ENCODE results near the gene MROH2B.

The MROH2B gene

GRCh38 chr5:40986666-40987065 lies 84.5 kb downstream of the MROH2B start:
- no peak overlapping the region for H3K9ac ChIP-seq (ENCODE audit: low read length)
- no peaks in the 10 kb centered on the region for H3K9me2 ChIP-seq (replicated peaks; ENCODE audit: insufficient read depth, low read length)
- H3K27ac ChIP-seq (ENCODE audit: low read length), result no peak overlapping the region
- TF ChIP-seq CTCF (IDR thresholded peaks at IDR 0.05; ENCODE audit: low read length) (no peak), EZH2phosphoT487 (IDR thresholded peaks at IDR 0.05; ENCODE audit: low read length) (no peak), EZH2 (optimal IDR thresholded peaks at IDR 0.05; ENCODE audit: low read depth, low read length) (no peak)
- no peaks in the 10 kb centered on the region for H3K79me2 ChIP-seq (ENCODE audit: low read length)
- no peaks in the 10 kb centered on the region for H3F3A ChIP-seq (ENCODE audit: insufficient read depth, low read length)
- H3K4me1 ChIP-seq (ENCODE audit: low read length), result no peaks in the 10 kb centered on the region
- H3K4me3 ChIP-seq (ENCODE audit: low read length), result no peak overlapping the region
- H3K9me3 ChIP-seq (replicated peaks; ENCODE audit: insufficient read depth, low read length), result no peaks in the 10 kb centered on the region
- no peak overlapping the region for H3K4me2 ChIP-seq (ENCODE audit: low read depth, low read length)
- H4K20me1 ChIP-seq (ENCODE audit: insufficient read depth, low read length), result no peaks in the 10 kb centered on the region
- no peak overlapping the region for H2AFZ ChIP-seq (ENCODE audit: low read length)
- DNase-seq, result no peak
- H3K27me3 ChIP-seq (replicated peaks; ENCODE audit: insufficient read depth, low read length), result no peaks in the 10 kb centered on the region
- H3K36me3 ChIP-seq (replicated peaks; ENCODE audit: insufficient read depth, low read length), result no peaks in the 10 kb centered on the region

GRCh38 chr5:40985501-40985900 lies 85.6 kb downstream of the MROH2B start:
- Histone ChIP-seq H3K9me2 (replicated peaks; ENCODE audit: insufficient read depth, low read length) (no peaks in the 10 kb centered on the region), H3K27me3 (replicated peaks; ENCODE audit: insufficient read depth, low read length) (no peaks in the 10 kb centered on the region), H3K27ac (ENCODE audit: low read length) (no peak overlapping the region), H3K36me3 (replicated peaks; ENCODE audit: insufficient read depth, low read length) (no peaks in the 10 kb centered on the region), H2AFZ (ENCODE audit: low read length) (no peak overlapping the region), H3K9ac (ENCODE audit: low read length) (no peak overlapping the region), H3K4me3 (ENCODE audit: low read length) (no peak overlapping the region), H4K20me1 (ENCODE audit: insufficient read depth, low read length) (no peaks in the 10 kb centered on the region), H3K4me1 (ENCODE audit: low read length) (no peaks in the 10 kb centered on the region), H3K9me3 (replicated peaks; ENCODE audit: insufficient read depth, low read length) (no peaks in the 10 kb centered on the region), H3F3A (ENCODE audit: insufficient read depth, low read length) (no peaks in the 10 kb centered on the region), H3K79me2 (ENCODE audit: low read length) (no peaks in the 10 kb centered on the region), H3K4me2 (ENCODE audit: low read depth, low read length) (no peak overlapping the region)
- no peak for TF ChIP-seq EZH2phosphoT487 (IDR thresholded peaks at IDR 0.05; ENCODE audit: low read length)
- DNase-seq, result no peak

GRCh38 chr5:40984884-40985283 lies 86.3 kb downstream of the MROH2B start:
- H3K4me3 ChIP-seq (ENCODE audit: low read length), result no peak overlapping the region
- no peaks in the 10 kb centered on the region for H3K36me3 ChIP-seq (replicated peaks; ENCODE audit: insufficient read depth, low read length)
- H3F3A ChIP-seq (ENCODE audit: insufficient read depth, low read length), result no peaks in the 10 kb centered on the region
- no peak overlapping the region for H3K4me2 ChIP-seq (ENCODE audit: low read depth, low read length)
- H3K9ac ChIP-seq (ENCODE audit: low read length), result no peak overlapping the region
- H3K4me1 ChIP-seq (ENCODE audit: low read length), result no peaks in the 10 kb centered on the region
- TF ChIP-seq EZH2phosphoT487 (IDR thresholded peaks at IDR 0.05; ENCODE audit: low read length) (no peak), CTCF (IDR thresholded peaks at IDR 0.05; ENCODE audit: low read length) (no peak), EZH2 (optimal IDR thresholded peaks at IDR 0.05; ENCODE audit: low read depth, low read length) (no peak)
- H3K79me2 ChIP-seq (ENCODE audit: low read length), result no peaks in the 10 kb centered on the region
- H3K9me2 ChIP-seq (replicated peaks; ENCODE audit: insufficient read depth, low read length), result no peaks in the 10 kb centered on the region
- no peaks in the 10 kb centered on the region for H3K9me3 ChIP-seq (replicated peaks; ENCODE audit: insufficient read depth, low read length)
- H4K20me1 ChIP-seq (ENCODE audit: insufficient read depth, low read length), result no peaks in the 10 kb centered on the region
- H3K27ac ChIP-seq (ENCODE audit: low read length), result no peak overlapping the region
- no peaks in the 10 kb centered on the region for H3K27me3 ChIP-seq (replicated peaks; ENCODE audit: insufficient read depth, low read length)
- no peak overlapping the region for H2AFZ ChIP-seq (ENCODE audit: low read length)
- DNase-seq, result no peak

GRCh38 chr5:40983781-40984180 lies 87.4 kb downstream of the MROH2B start:
- no peak overlapping the region for H3K27ac ChIP-seq (ENCODE audit: low read length)
- no peak overlapping the region for H3K9ac ChIP-seq (ENCODE audit: low read length)
- H3K4me3 ChIP-seq (ENCODE audit: low read length), result no peak overlapping the region
- H3F3A ChIP-seq (ENCODE audit: insufficient read depth, low read length), result no peaks in the 10 kb centered on the region
- H3K9me3 ChIP-seq (replicated peaks; ENCODE audit: insufficient read depth, low read length), result no peaks in the 10 kb centered on the region
- H3K4me1 ChIP-seq (ENCODE audit: low read length), result no peaks in the 10 kb centered on the region
- H3K9me2 ChIP-seq (replicated peaks; ENCODE audit: insufficient read depth, low read length), result no peaks in the 10 kb centered on the region
- H4K20me1 ChIP-seq (ENCODE audit: insufficient read depth, low read length), result no peaks in the 10 kb centered on the region
- H3K79me2 ChIP-seq (ENCODE audit: low read length), result no peaks in the 10 kb centered on the region
- H3K27me3 ChIP-seq (replicated peaks; ENCODE audit: insufficient read depth, low read length), result no peaks in the 10 kb centered on the region
- TF ChIP-seq CTCF (IDR thresholded peaks at IDR 0.05; ENCODE audit: low read length), result no peak
- TF ChIP-seq EZH2 (optimal IDR thresholded peaks at IDR 0.05; ENCODE audit: low read depth, low read length), result no peak
- TF ChIP-seq EZH2phosphoT487 (IDR thresholded peaks at IDR 0.05; ENCODE audit: low read length), result no peak
- H3K36me3 ChIP-seq (replicated peaks; ENCODE audit: insufficient read depth, low read length), result no peaks in the 10 kb centered on the region
- no peak overlapping the region for H3K4me2 ChIP-seq (ENCODE audit: low read depth, low read length)
- H2AFZ ChIP-seq (ENCODE audit: low read length), result no peak overlapping the region
- DNase-seq, result no peak

Measured in MM.1S (cell line).